ENCODE results near the gene PTGR2.

PTGR2 gene

GRCh38 chr14:73851567-73852382, at the start of gene PTGR2:
Gene PTGR2 (plus strand): TSS chr14:73851831. CDS start chr14:73858863, 7,032 bp downstream.
- peak; percentile 98 for DNase-seq (ENCODE audit: low read depth)
- H3K4me3 ChIP-seq (replicated peaks; ENCODE audit: low read depth, low read length): peak within 1 kb of the TSS; percentile 62
- TF ChIP-seq CTCF (IDR thresholded peaks at IDR 0.05; ENCODE audit: low read length, missing control alignments): no peak

- TF ChIP-seq CTCF (IDR thresholded peaks at IDR 0.05; ENCODE audit: low read length, missing control alignments): no peak
- H3K4me3 ChIP-seq (replicated peaks; ENCODE audit: low read depth, low read length): no peak overlapping the region
- no peak for DNase-seq (ENCODE audit: low read depth)
Measured at GRCh38 chr14:73802431-73803188, 49.0 kb upstream of the PTGR2 start.

DNA sequence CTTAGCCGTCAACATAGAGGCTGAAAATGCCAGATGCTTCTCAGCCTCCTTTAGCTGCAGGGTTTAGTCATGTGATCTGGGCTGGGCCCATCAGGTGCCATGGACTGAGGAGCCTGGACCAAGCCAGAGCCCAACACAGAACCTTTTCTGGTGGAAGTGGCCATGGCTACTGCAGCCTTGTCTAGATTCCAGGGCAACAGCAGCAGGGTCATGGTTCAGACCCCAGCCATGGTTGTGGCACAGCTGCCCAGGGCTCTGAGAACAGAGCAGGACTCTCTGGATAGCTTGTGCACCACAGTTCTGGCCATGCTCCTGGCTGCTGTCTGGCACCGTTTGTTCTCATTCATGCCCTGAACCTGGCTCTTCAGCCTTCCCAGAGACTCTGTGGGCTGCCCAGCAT, 47.0 kb upstream of the PTGR2 start:
- DNase-seq (ENCODE audit: low read depth): no peak
- no peak overlapping the region for H3K4me3 ChIP-seq (replicated peaks; ENCODE audit: low read depth, low read length)
- no peak for TF ChIP-seq CTCF (IDR thresholded peaks at IDR 0.05; ENCODE audit: low read length, missing control alignments)

DNA sequence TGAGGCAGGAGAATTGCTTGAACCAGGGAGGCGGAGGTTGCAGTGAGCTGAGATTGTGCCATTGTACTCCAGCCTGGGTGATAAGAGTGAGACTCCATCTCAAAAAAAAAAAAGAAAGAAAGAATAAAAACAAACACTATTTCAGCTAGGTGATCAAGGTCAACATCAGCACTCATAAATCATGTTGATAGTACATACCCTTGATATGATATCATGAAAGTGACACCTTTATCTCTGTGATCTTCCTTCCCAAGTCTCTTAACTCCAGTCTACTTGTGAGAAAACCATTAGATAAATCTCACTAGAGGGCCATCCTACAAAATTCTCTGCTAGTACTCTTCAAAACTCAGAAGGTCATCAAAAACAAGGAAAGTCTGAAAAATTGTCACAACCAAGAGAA, 44.2 kb upstream of the PTGR2 start:
- no peak overlapping the region for H3K4me3 ChIP-seq (replicated peaks; ENCODE audit: low read depth, low read length)
- no peak for DNase-seq (ENCODE audit: low read depth)
- TF ChIP-seq CTCF (IDR thresholded peaks at IDR 0.05; ENCODE audit: low read length, missing control alignments): no peak

DNA sequence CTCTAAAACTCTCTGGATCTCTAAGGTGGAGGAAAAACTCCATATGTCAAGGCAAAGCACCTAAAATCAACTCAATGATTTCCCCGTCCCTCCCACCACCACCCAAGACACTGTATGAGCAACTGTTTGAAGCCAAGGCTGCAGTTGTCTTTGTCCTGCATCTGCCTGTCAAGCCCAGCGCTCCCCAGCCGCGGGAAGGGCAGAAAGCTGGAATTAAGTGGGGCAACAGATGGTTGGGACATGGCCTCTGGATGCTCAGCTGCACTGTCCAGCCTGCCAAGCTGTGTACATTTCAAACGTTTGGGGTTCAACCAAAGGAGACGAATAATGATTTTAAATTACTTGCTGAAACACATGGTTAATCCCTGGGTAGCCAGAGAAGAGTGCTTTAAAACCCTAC, 42.2 kb upstream of the PTGR2 start:
- DNase-seq (ENCODE audit: low read depth): no peak
- H3K4me3 ChIP-seq (replicated peaks; ENCODE audit: low read depth, low read length): no peak overlapping the region
- no peak for TF ChIP-seq CTCF (IDR thresholded peaks at IDR 0.05; ENCODE audit: low read length, missing control alignments)

- TF ChIP-seq CTCF (IDR thresholded peaks at IDR 0.05; ENCODE audit: low read length, missing control alignments): no peak
- no peak for DNase-seq (ENCODE audit: low read depth)
- H3K4me3 ChIP-seq (replicated peaks; ENCODE audit: low read depth, low read length): no peak overlapping the region
Measured at GRCh38 chr14:73810478-73811163, 41.0 kb upstream of the PTGR2 start.
